HepG2 (cell line): Measurements from ENCODE around the gene POLG2. TPM values are rescaled to one million over a fixed set of nuclear protein-coding genes. Genes with fewer than 3 reads are reported as not detected.

Source experiments
- CEBPG ChIP-seq: IDR thresholded peaks from 2 replicates; pipeline ENCODE4 v1.6.1; 2016
- DPF2 ChIP-seq: sonication (generic); formaldehyde crosslinking; IDR thresholded peaks from 2 replicates; pipeline ENCODE4 v1.4.0; 2020; ENCODE audit warnings: mild to moderate bottlenecking, low read depth, missing genetic modification reagents, borderline replicate concordance
- REPIN1 ChIP-seq: sonication (generic); formaldehyde crosslinking; IDR thresholded peaks from 2 replicates; pipeline ENCODE4 v1.8.0; 2022; ENCODE audit warnings: missing genetic modification reagents, low read depth, mild to moderate bottlenecking, borderline replicate concordance
- SOX6 ChIP-seq, 2 experiments: fragments of 450-650 bp in 1 of 2; sonication (generic) in 1 of 2; formaldehyde crosslinking in 1 of 2; IDR thresholded peaks; 2 replicates each; pipeline versions ENCODE4 v1.4.0 to v1.6.1; 2017 to 2020; ENCODE audit warnings: antibody characterized with exemption in 1 of 2, mild to moderate bottlenecking in 1 of 2, missing genetic modification reagents in 1 of 2
- YY1 ChIP-seq: IDR thresholded peaks from 2 replicates; pipeline ENCODE4 v1.6.1; 2011; ENCODE audit warnings: low read length, low read depth, moderate library complexity, mild to moderate bottlenecking; ENCODE audit not compliant: insufficient read depth, insufficient replicate concordance
- ZNF747 ChIP-seq: sonication (generic); formaldehyde crosslinking; IDR thresholded peaks from 2 replicates; pipeline ENCODE4 v1.8.1; 2023; ENCODE audit warnings: missing genetic modification reagents, mild to moderate bottlenecking, borderline replicate concordance
- ZNF75D ChIP-seq: sonication (generic); formaldehyde crosslinking; IDR thresholded peaks from 2 replicates; pipeline ENCODE4 v1.8.1; 2023; ENCODE audit warnings: missing genetic modification reagents, mild to moderate bottlenecking, borderline replicate concordance
- polyA plus RNA-seq, 8 experiments: library from polyadenylated mRNA; depleted of rRNA in 3 of 8; stranded (reverse) in 7 of 8; unstranded in 1 of 8; fragments of >200 nt; fragmentation: Illumina TruSeq in 4 of 8; extraction: Trizol in 4 of 8; gene quantifications; 2 replicates each; pipeline versions ENCODE4 v1.2.1 to v1.2.3, GENCODE V29; 2011 to 2016; ENCODE audit warnings: low read depth in 4 of 8, missing spikeins in 1 of 8, mixed read lengths in 1 of 8; ENCODE audit not compliant: insufficient read depth in 1 of 8
- total RNA-seq, 5 experiments: library from RNA; depleted of rRNA; stranded (reverse); fragments of >200 nt; fragmentation: Illumina TruSeq; extraction: Trizol; gene quantifications; 2 replicates each; pipeline ENCODE4 v1.2.3, GENCODE V29; 2016; ENCODE audit warnings: low read depth in 1 of 5
- TF ChIP-seq, protein P1 (sequence below): sonication (generic); formaldehyde crosslinking; IDR thresholded peaks from 2 replicates; pipeline ENCODE4 v1.5.1; 2020; ENCODE audit warnings: missing genetic modification reagents, mild to moderate bottlenecking, borderline replicate concordance
- TF ChIP-seq, protein P2 (sequence below): sonication (generic); formaldehyde crosslinking; IDR thresholded peaks from 2 replicates; pipeline ENCODE4 v1.4.0; 2020; ENCODE audit warnings: mild to moderate bottlenecking, low read depth, missing genetic modification reagents
- TF ChIP-seq, protein P3 (sequence below): sonication (generic); formaldehyde crosslinking; IDR thresholded peaks from 2 replicates; pipeline ENCODE4 v1.4.0; 2020; ENCODE audit warnings: mild to moderate bottlenecking, missing genetic modification reagents
- TF ChIP-seq, protein P4 (sequence below), 2 experiments: fragments of 450-650 bp in 1 of 2; sonication (generic) in 1 of 2; formaldehyde crosslinking in 1 of 2; IDR thresholded peaks; 2 replicates each; pipeline versions ENCODE4 v1.6.1 to v1.8.0; 2016 to 2022; ENCODE audit warnings: antibody characterized with exemption in 1 of 2, mild to moderate bottlenecking in 1 of 2, missing genetic modification reagents in 1 of 2
- TF ChIP-seq, protein P5 (sequence below): sonication (generic); formaldehyde crosslinking; IDR thresholded peaks from 2 replicates; pipeline ENCODE4 v1.5.0; 2020; ENCODE audit warnings: missing genetic modification reagents, mild to moderate bottlenecking, borderline replicate concordance

POLG2 gene
- total and polyA plus RNA-seq, 2 of the 13 experiments (the other 11 are each of a cell fraction or from before 2014, with no cell fraction given): 21.1 to 25.5 TPM

DNA sequence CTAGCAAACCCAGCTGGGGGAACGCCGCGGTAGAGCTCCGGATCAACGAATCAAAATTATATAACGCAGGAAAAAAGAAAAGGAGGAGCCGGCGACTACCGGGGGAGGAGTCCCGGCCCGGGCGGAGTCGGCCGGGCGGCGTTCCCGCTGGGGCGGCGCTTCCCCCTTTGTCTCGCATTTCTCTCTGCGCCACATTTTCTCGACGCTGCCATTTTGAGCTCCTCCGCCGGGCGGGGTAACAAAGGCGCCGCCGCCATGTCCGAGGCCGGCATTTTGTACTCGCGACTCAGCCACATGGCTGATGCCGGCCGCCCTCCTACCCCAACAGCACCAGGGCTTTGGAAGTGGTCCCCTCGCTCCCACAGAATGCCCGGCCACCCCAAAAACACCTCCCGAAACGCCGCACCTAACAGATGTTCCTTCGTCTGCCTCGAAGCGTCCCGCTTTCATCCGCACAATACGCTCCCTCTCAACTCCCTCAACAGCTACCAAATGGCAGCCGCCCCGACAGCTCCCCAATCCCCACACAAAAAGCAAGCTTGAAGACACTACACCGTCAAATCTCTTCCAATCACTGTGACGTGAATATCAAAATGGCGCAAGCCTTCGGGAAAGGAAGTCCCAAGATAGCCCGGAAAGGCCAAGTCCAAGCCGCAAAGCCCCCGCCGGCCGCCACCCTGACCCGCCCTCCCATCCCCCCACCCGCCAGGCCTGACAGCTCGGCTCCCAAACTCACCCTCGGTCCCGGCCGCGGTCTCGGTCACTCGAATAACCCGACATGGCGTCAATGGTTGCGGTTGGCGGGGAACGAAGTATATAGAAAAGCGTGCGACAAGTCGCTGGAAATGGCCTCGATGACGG lies 8.7 kb upstream of the POLG2 start (continued):
- TF ChIP-seq, protein P1, sequence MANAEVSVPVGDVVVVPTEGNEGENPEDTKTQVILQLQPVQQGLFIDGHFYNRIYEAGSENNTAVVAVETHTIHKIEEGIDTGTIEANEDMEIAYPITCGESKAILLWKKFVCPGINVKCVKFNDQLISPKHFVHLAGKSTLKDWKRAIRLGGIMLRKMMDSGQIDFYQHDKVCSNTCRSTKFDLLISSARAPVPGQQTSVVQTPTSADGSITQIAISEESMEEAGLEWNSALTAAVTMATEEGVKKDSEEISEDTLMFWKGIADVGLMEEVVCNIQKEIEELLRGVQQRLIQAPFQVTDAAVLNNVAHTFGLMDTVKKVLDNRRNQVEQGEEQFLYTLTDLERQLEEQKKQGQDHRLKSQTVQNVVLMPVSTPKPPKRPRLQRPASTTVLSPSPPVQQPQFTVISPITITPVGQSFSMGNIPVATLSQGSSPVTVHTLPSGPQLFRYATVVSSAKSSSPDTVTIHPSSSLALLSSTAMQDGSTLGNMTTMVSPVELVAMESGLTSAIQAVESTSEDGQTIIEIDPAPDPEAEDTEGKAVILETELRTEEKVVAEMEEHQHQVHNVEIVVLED (CRISPR knock-in tag): no peak
- TF ChIP-seq YY1 (peak; percentile 98), ZNF747 (peak; percentile 84), SOX6 (IDR thresholded peaks at IDR 0.05) (no peak), SOX6 (CRISPR knock-in tag; IDR thresholded peaks at IDR 0.05) (0 out of 2 replicates have a peak, but pooled peaks have one; percentile 14), ZNF75D (0 out of 2 replicates have a peak, but pooled peaks have one; percentile 20), REPIN1 (CRISPR knock-in tag) (peak; percentile 34; the same call in 1 of the 2 replicates), CEBPG (0 out of 2 replicates have a peak, but pooled peaks have one; percentile 2), DPF2 (no peak)
- TF ChIP-seq, protein P2, sequence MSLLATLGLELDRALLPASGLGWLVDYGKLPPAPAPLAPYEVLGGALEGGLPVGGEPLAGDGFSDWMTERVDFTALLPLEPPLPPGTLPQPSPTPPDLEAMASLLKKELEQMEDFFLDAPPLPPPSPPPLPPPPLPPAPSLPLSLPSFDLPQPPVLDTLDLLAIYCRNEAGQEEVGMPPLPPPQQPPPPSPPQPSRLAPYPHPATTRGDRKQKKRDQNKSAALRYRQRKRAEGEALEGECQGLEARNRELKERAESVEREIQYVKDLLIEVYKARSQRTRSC (CRISPR knock-in tag): 0 out of 2 replicates have a peak, but pooled peaks have one; percentile 3
- TF ChIP-seq, protein P3, sequence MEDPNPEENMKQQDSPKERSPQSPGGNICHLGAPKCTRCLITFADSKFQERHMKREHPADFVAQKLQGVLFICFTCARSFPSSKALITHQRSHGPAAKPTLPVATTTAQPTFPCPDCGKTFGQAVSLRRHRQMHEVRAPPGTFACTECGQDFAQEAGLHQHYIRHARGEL (CRISPR knock-in tag): no peak
- TF ChIP-seq, protein P4, sequence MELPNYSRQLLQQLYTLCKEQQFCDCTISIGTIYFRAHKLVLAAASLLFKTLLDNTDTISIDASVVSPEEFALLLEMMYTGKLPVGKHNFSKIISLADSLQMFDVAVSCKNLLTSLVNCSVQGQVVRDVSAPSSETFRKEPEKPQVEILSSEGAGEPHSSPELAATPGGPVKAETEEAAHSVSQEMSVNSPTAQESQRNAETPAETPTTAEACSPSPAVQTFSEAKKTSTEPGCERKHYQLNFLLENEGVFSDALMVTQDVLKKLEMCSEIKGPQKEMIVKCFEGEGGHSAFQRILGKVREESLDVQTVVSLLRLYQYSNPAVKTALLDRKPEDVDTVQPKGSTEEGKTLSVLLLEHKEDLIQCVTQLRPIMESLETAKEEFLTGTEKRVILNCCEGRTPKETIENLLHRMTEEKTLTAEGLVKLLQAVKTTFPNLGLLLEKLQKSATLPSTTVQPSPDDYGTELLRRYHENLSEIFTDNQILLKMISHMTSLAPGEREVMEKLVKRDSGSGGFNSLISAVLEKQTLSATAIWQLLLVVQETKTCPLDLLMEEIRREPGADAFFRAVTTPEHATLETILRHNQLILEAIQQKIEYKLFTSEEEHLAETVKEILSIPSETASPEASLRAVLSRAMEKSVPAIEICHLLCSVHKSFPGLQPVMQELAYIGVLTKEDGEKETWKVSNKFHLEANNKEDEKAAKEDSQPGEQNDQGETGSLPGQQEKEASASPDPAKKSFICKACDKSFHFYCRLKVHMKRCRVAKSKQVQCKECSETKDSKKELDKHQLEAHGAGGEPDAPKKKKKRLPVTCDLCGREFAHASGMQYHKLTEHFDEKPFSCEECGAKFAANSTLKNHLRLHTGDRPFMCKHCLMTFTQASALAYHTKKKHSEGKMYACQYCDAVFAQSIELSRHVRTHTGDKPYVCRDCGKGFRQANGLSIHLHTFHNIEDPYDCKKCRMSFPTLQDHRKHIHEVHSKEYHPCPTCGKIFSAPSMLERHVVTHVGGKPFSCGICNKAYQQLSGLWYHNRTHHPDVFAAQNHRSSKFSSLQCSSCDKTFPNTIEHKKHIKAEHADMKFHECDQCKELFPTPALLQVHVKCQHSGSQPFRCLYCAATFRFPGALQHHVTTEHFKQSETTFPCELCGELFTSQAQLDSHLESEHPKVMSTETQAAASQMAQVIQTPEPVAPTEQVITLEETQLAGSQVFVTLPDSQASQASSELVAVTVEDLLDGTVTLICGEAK (IDR thresholded peaks at IDR 0.05): no peak
- TF ChIP-seq, protein P4 (CRISPR knock-in tag; IDR thresholded peaks at IDR 0.05): peak; percentile 19; the same call in 1 of the 2 replicates
- TF ChIP-seq, protein P5, sequence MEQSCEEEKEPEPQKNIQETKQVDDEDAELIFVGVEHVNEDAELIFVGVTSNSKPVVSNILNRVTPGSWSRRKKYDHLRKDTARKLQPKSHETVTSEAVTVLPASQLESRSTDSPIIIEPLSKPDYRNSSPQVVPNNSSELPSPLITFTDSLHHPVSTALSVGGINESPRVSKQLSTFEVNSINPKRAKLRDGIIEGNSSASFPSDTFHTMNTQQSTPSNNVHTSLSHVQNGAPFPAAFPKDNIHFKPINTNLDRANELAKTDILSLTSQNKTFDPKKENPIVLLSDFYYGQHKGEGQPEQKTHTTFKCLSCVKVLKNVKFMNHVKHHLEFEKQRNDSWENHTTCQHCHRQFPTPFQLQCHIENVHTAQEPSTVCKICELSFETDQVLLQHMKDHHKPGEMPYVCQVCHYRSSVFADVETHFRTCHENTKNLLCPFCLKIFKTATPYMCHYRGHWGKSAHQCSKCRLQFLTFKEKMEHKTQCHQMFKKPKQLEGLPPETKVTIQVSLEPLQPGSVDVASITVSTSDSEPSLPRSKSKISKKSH (CRISPR knock-in tag): peak; percentile 60; the same call in 1 of the 2 replicates
